ENCODE results near the gene PKHD1.

- TF ChIP-seq, protein P1, sequence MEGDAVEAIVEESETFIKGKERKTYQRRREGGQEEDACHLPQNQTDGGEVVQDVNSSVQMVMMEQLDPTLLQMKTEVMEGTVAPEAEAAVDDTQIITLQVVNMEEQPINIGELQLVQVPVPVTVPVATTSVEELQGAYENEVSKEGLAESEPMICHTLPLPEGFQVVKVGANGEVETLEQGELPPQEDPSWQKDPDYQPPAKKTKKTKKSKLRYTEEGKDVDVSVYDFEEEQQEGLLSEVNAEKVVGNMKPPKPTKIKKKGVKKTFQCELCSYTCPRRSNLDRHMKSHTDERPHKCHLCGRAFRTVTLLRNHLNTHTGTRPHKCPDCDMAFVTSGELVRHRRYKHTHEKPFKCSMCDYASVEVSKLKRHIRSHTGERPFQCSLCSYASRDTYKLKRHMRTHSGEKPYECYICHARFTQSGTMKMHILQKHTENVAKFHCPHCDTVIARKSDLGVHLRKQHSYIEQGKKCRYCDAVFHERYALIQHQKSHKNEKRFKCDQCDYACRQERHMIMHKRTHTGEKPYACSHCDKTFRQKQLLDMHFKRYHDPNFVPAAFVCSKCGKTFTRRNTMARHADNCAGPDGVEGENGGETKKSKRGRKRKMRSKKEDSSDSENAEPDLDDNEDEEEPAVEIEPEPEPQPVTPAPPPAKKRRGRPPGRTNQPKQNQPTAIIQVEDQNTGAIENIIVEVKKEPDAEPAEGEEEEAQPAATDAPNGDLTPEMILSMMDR (IDR thresholded peaks at IDR 0.05) = no peak
- no peak for TF ChIP-seq POLR2A (IDR thresholded peaks at IDR 0.05)
Measured at GRCh38 chr6:51619042-51619799, 468.2 kb downstream of the PKHD1 start.
